A172 (cell line): ENCODE measurements around the gene ERICH6. TPM values are rescaled to one million over a fixed set of nuclear protein-coding genes. Genes with fewer than 3 reads are reported as not detected.

Experiments
- DNase-seq: peaks from one replicate; pipeline ENCODE4 v3.0.0-alpha.2; 2015; ENCODE audit warnings: low spot score
- total RNA-seq: library from RNA; depleted of rRNA; stranded (reverse); fragments of >200 nt; shearing (Covaris generic); gene quantifications from 2 replicates; pipeline ENCODE4 v1.2.3, GENCODE V29; 2014; rRNA removed

The ERICH6 gene
- total RNA-seq, 1 experiment from 2014 or later: not detected

DNA sequence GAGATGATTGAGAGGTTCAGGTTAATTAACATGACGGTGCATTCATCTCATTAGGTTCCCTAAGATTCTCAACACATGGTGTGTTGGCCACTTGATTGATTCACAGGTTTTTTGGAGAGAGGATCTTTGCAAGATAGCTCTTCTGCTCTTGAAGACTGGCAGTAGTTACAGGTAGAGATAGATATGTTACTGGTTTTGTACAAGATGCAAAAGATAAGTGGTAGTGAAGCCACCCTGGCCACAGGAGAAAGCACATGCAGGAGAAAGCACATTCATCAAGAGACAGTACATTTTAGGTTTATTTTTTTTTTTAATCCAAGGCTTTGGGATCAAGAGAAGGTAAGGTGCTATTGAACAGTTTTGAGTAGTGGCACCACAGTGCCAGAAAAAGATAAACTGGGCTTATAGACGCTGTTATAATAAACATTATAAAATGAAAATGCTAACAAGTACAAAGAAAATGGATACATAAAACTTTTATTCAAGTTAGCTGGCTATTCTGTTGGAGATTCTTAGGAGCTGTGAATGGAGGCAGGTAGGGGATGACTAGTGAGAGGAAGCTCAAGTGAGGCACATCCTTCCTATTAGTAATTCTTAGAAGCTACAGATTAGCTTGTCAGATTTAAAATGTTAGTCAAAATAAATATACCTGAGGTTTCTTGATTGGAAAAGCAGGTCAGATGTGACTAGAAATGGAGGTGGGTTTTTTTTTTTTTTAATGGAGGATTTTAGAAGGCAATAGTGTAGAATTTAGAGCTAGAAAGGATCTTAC lies 89.8 kb downstream of the ERICH6 start:
- DNase-seq: no peak

- no peak for DNase-seq
Observed at GRCh38 chr3:150613034-150613433, 90.7 kb downstream of the ERICH6 start.

- no peak for DNase-seq
Observed at GRCh38 chr3:150612494-150612893, 91.2 kb downstream of the ERICH6 start.

DNA sequence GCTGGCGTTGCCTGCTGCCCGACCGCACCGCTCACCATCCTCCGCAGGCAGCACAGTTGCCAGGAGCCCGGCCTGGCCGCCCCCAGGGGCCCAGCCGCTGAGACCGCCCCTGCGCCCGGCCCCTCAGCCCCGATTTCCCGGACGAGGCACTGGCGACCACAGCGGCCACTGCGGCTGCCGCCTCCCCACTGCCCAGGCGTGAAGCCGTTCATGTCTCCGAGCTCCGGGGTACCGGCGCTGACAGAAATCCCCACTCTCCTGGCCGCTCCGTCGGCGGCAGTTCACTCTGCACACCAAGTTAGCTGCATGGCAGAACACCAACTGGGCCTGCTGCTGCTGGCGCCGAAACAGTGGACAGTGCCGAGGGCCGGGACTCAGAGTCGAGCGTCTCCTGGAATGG lies 92.1 kb downstream of the ERICH6 start:
- DNase-seq: no peak

GRCh38 chr3:150610785-150611184 lies 92.9 kb downstream of the ERICH6 start:
- DNase-seq: no peak

DNA sequence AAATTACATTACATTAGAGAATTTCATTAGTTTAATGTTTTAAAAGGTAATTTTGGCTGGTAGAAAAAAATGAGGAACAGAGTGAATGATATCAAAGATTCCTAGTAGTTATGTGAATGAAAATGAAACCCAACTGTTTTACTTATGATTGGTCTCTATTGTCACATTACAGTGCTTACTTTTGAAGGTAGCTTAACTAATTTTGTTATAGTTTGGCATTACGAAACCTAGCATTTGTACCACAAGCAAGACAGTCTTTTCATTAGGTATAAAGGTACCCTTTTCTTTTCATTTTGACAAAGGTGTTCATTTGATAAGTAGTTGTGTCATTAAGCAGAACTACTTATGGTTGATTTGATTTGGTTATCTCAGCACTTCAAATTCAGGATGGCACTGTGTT lies 93.7 kb downstream of the ERICH6 start:
- no peak for DNase-seq

Other genes with a start within 250 kb of the ERICH6 start
- gene SERP1, start 157.4 kb downstream of the ERICH6 start, total RNA-seq: 127 and 186 TPM in 2 replicates
- 127 TPM in 2 replicates for gene EIF2A, start 157.1 kb downstream of the ERICH6 start, total RNA-seq
- gene SELENOT, start 100.6 kb downstream of the ERICH6 start, total RNA-seq: 171 and 237 TPM in 2 replicates
- gene SIAH2, start 59.2 kb upstream of the ERICH6 start, total RNA-seq: 23.4 and 25.8 TPM in 2 replicates
- gene MINDY4B, start 201.5 kb upstream of the ERICH6 start, total RNA-seq: not detected in 2 replicates